ENCODE data around the gene ASZ1. TPM values are rescaled to one million over a fixed set of nuclear protein-coding genes. Genes with fewer than 3 reads are reported as not detected.

The ASZ1 gene, protein sequence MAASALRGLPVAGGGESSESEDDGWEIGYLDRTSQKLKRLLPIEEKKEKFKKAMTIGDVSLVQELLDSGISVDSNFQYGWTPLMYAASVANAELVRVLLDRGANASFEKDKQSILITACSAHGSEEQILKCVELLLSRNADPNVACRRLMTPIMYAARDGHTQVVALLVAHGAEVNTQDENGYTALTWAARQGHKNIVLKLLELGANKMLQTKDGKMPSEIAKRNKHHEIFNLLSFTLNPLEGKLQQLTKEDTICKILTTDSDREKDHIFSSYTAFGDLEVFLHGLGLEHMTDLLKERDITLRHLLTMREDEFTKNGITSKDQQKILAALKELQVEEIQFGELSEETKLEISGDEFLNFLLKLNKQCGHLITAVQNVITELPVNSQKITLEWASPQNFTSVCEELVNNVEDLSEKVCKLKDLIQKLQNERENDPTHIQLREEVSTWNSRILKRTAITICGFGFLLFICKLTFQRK
- total RNA-seq (not detected), polyA plus RNA-seq (not detected)

DNA sequence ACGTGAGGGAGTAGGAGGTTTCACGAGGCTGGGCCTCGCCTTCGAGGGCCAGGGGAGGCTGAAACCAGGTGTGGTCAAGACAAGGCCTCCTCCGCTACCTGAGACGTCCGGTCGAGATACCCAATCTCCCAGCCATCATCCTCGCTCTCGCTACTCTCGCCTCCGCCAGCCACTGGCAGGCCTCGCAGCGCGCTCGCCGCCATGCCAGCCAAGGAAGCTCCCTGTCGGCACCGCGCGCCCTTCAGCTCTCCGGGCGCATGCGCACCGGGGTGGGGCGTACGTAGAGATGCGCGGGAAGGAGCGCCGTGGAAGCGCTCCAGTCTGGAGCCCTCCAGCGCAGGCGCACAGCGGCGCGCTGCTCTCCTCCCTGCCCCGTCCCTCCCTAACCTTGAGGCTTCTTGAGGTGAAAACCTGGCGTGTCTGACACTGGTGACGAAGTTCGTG, at the start of gene ASZ1:
Gene ASZ1, minus strand, starts transcription at position 236 of the 444 bp plus-strand sequence. Its CDS starts 33 bp downstream, at position 203.
- TF ChIP-seq POLR2AphosphoS5 (IDR thresholded peaks at IDR 0.05) = no peak
- TF ChIP-seq, protein P1, sequence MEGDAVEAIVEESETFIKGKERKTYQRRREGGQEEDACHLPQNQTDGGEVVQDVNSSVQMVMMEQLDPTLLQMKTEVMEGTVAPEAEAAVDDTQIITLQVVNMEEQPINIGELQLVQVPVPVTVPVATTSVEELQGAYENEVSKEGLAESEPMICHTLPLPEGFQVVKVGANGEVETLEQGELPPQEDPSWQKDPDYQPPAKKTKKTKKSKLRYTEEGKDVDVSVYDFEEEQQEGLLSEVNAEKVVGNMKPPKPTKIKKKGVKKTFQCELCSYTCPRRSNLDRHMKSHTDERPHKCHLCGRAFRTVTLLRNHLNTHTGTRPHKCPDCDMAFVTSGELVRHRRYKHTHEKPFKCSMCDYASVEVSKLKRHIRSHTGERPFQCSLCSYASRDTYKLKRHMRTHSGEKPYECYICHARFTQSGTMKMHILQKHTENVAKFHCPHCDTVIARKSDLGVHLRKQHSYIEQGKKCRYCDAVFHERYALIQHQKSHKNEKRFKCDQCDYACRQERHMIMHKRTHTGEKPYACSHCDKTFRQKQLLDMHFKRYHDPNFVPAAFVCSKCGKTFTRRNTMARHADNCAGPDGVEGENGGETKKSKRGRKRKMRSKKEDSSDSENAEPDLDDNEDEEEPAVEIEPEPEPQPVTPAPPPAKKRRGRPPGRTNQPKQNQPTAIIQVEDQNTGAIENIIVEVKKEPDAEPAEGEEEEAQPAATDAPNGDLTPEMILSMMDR (IDR thresholded peaks at IDR 0.05) = no peak
- TF ChIP-seq EP300 (IDR thresholded peaks at IDR 0.05) = no peak
- TF ChIP-seq POLR2A (IDR thresholded peaks at IDR 0.05) = no peak
- 88 to 94% methylated on average over 41 of the region's 41 CpGs for WGBS, 2 donors
- intact Hi-C loops (cut with DNase I) = no loop called here

DNA sequence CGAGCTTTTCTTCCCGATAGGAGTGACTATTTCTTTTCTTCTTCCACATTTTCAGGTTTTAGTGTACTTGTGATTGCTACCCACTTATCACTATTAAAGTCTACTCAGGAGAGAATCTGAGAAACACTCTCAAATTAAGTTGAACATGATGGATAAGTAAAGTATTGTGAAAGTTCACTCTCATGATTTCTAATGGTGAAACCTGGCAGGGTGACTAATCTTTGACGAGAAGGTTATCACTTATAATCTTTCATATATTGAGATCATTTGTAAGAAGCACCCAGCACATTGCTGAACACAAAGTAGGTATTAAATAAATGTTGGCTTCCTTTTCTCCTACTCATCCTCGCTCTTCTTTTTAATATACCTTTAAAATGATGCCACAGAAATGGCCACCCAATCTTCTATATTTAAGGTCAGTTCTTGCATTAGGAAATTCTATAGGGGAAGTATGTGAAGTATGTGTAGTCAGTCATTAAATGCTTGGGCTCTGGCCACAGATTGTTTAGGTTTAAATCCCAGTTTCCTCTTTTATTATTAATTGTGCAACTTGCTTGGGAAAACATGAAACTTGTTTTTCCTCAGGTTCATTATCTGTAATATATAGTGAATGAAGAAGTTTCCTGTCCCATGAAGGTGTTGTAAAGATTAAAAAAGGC, 49.4 kb upstream of the ASZ1 start:
- Histone ChIP-seq H3K4me3 (no peak overlapping the region), H3K9me3 (no peaks in the 10 kb centered on the region), H3K27me3 (peaks cover 0 to 28% (median 6%) of the 10 kb centered on the region in 3 donors), H3K36me3 (no peaks in the 10 kb centered on the region), H3K27ac (no peak overlapping the region), H3K4me1 (peaks cover 0 to 21% (median 11%) of the 10 kb centered on the region in 4 donors)
- intact Hi-C loops (cut with DNase I) = no loop called here
- TF ChIP-seq POLR2AphosphoS5 (IDR thresholded peaks at IDR 0.05) (no peak), POLR2A (IDR thresholded peaks at IDR 0.05) (no peak)
- TF ChIP-seq, protein P1 (IDR thresholded peaks at IDR 0.05) = no peak
- DNase-seq = no peak
- 84 to 85% methylated on average over 4 of the region's 4 CpGs for WGBS, 2 donors

More for the DNA sequence above, at the start of gene ASZ1:
- Histone ChIP-seq H3K9me3 (no peaks in the 10 kb centered on the region), H3K36me3 (no peaks in the 10 kb centered on the region), H3K27ac (no peak within 1 kb of the TSS), H3K27me3 (no peaks in the 10 kb centered on the region), H3K4me3 (no peak within 1 kb of the TSS), H3K4me1 (no peaks in the 10 kb centered on the region)
- no peak for DNase-seq

DNA sequence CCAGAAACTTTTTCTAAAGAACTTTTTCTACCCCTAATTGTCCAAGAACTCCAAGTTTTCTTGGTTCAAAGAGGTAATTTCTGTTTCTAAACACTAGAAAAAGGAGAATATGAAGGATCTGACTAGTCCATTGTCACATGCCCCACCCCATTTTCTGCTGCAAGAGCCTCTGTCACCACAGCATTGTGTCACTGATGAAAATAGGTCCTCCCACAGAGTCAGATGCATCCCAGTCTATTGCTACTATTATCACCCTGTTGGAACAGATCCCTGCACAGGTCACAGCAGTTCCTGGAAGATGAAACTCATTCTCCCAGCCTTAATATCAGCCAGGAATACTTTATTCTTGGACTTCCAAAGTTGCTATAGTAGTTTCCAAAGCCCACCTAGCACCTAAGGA, 45.0 kb upstream of the ASZ1 start:
- Histone ChIP-seq H3K9me3 (no peaks in the 10 kb centered on the region), H3K4me1 (peaks cover 0 to 14% (median 0%) of the 10 kb centered on the region in 4 donors), H3K27ac (no peak overlapping the region), H3K27me3 (no peaks in the 10 kb centered on the region), H3K4me3 (no peak overlapping the region), H3K36me3 (no peaks in the 10 kb centered on the region)
- TF ChIP-seq POLR2A (IDR thresholded peaks at IDR 0.05) (no peak), POLR2AphosphoS5 (IDR thresholded peaks at IDR 0.05) (no peak), EP300 (IDR thresholded peaks at IDR 0.05) (no peak)
- TF ChIP-seq, protein P1 (IDR thresholded peaks at IDR 0.05) = no peak
- intact Hi-C loops (cut with DNase I) = no loop called here
- DNase-seq = no peak

DNA sequence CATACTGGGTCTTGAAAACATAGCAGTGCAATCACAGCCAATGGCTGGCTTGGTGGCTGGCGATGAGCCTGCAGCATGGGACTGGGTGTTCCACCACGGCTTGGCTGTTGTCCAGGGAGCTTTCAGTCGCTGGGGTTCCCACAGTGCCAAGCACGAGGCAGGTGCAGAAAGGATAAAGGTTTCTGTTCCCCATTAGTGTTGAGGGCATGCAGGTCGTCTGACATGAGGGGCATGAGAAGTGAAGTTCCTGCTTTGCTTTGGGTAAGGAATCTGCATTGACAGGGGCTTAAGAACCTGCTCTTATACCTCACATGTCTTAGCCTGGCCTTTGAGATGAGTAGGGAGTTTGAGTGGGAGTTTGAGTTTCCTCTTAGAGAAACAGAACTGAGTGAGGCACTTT, 43.5 kb upstream of the ASZ1 start:
- no peak overlapping the region for H3K4me3 ChIP-seq
- H3K27ac ChIP-seq = no peak overlapping the region
- intact Hi-C loops (cut with DNase I) = no loop called here
- no peaks in the 10 kb centered on the region for H3K9me3 ChIP-seq
- H3K4me1 ChIP-seq = peaks cover 0 to 14% (median 0%) of the 10 kb centered on the region in 4 donors
- no peaks in the 10 kb centered on the region for H3K27me3 ChIP-seq
- no peaks in the 10 kb centered on the region for H3K36me3 ChIP-seq
- no peak for DNase-seq
- TF ChIP-seq EP300 (IDR thresholded peaks at IDR 0.05) (no peak), POLR2AphosphoS5 (IDR thresholded peaks at IDR 0.05) (no peak), POLR2A (IDR thresholded peaks at IDR 0.05) (no peak)
- TF ChIP-seq, protein P1 (IDR thresholded peaks at IDR 0.05) = no peak
- 28 to 64% methylated on average over 5 of the region's 5 CpGs for WGBS, 2 donors

All from sigmoid colon (tissue), 7 donors.